GM06990 (cell line): ENCODE results near the gene RBM10.

Experiments used
- DNase-seq: peaks from one replicate; pipeline ENCODE4 v3.0.0-alpha.2; 2011; ENCODE audit not compliant: insufficient read length; ENCODE audit errors: extremely low read depth
- H3K27me3 ChIP-seq: replicated peaks from 2 replicates; pipeline ENCODE4 v1.6.0; 2011; ENCODE audit warnings: low read length; ENCODE audit not compliant: control insufficient read depth, insufficient read depth
- H3K36me3 ChIP-seq: 2 replicates; pipeline ENCODE4 v1.5.1; 2011; ENCODE audit warnings: low read length; ENCODE audit not compliant: control insufficient read depth, insufficient read depth
- H3K4me3 ChIP-seq: replicated peaks from 2 replicates; pipeline ENCODE4 v1.5.1; 2011; ENCODE audit warnings: low read depth, mild to moderate bottlenecking, control low read depth, low read length
- TF ChIP-seq, protein P1 (sequence below): IDR thresholded peaks from 2 replicates; pipeline ENCODE4 v1.5.1; 2011; ENCODE audit warnings: low read length, control low read depth, mild to moderate bottlenecking, inconsistent platforms; ENCODE audit not compliant: insufficient read depth, poor library complexity, severe bottlenecking

RBM10 gene

DNA sequence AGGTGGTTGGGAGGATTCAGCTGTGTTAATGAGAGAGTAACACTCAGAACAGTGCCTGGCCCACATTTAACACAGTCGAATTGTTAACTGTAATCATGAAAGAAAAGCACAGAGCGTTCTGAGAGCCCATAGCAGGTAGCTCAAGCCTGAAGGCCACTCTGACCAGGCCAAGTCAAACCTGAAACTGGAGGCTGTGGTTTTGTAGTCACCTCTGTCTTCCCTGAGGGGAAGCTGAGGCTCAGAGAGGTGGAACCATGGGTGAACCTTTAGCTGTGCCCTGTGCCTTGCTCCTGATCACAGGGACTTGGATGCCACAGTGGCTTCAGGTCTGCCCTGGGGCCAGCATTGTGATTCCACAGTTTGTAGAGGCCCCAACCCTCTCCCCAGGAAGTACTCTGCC, 32.1 kb downstream of the RBM10 start:
- TF ChIP-seq, protein P1, sequence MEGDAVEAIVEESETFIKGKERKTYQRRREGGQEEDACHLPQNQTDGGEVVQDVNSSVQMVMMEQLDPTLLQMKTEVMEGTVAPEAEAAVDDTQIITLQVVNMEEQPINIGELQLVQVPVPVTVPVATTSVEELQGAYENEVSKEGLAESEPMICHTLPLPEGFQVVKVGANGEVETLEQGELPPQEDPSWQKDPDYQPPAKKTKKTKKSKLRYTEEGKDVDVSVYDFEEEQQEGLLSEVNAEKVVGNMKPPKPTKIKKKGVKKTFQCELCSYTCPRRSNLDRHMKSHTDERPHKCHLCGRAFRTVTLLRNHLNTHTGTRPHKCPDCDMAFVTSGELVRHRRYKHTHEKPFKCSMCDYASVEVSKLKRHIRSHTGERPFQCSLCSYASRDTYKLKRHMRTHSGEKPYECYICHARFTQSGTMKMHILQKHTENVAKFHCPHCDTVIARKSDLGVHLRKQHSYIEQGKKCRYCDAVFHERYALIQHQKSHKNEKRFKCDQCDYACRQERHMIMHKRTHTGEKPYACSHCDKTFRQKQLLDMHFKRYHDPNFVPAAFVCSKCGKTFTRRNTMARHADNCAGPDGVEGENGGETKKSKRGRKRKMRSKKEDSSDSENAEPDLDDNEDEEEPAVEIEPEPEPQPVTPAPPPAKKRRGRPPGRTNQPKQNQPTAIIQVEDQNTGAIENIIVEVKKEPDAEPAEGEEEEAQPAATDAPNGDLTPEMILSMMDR: no peak
- H3K36me3 ChIP-seq: peaks cover 11% of the 10 kb centered on the region
- no peaks in the 10 kb centered on the region; the same call in 1 of the 2 replicates for H3K27me3 ChIP-seq
- H3K4me3 ChIP-seq: no peak overlapping the region
- DNase-seq: no peak

DNA sequence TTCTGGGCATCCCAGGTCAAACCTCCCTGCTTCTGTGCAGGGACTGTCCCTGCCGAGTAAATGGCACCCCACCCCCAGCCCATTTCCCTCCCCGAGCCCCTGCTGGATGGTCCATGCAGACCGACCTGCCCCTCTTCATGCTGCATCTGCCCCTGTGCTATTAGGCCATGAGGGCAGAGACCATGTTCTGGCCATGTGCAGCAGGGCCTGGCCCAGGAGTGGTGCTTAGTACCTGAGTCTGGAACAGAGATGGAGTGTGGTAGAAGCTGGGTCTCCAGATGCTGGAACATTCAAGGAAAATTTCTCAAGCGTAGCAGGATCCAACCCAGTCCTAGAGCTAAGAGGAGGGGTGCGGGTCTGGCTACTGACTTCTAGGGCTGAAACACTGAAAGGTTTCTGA, 33.3 kb downstream of the RBM10 start:
- H3K27me3 ChIP-seq: no peaks in the 10 kb centered on the region; the same call in 1 of the 2 replicates
- no peak overlapping the region for H3K4me3 ChIP-seq
- peaks cover 11% of the 10 kb centered on the region for H3K36me3 ChIP-seq
- TF ChIP-seq, protein P1: no peak
- DNase-seq: no peak

DNA sequence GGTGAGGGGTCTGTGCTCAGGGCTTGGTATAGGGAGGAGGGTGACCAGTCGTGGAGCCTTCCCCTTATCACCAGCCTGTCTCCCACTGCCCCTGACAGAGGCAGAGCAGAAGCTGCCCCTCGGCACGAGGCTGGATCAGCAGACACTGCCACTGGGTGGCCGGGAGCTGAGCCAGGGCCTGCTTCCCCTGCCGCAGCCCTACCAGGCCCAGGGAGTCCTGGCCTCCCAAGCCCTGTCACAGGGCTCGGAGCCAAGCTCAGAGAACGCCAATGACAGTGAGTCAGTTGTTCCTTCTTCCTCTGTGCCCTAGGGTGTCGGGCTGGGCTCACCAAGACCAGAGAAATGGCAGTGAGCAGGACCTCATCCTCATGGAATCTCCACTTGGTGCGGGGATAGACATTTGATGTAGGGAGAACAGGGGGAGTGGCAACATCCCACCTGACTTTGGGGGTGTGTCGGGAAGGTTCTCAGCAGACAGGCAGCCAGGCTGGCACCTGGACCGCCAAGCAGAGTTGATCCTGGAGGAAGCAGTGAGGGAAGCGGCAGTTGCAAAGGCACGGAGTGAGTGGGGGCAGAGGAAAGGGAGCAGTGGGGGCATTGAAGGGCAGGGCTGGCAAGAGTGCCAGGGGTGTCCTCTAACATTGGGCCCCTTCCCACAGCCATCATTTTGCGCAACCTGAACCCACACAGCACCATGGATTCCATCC, 34.4 kb downstream of the RBM10 start:
- Histone ChIP-seq H3K36me3 (peaks cover 11% of the 10 kb centered on the region), H3K27me3 (no peaks in the 10 kb centered on the region; the same call in 1 of the 2 replicates), H3K4me3 (no peak overlapping the region)
- TF ChIP-seq, protein P1: no peak
- DNase-seq: no peak

DNA sequence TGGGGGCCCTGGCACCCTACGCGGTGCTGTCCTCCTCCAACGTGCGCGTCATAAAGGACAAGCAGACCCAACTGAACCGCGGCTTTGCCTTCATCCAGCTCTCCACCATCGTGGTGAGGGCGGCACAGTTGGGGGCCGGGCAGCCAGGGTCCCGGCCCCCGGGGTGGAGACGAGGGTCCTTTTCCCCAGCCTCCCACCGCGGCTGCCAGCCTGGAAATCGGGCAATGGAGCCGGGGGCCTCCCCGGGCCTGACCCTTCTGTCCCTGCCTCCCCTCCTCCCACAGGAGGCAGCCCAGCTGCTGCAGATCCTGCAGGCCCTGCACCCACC, 34.9 kb downstream of the RBM10 start:
- H3K27me3 ChIP-seq: no peaks in the 10 kb centered on the region; the same call in 1 of the 2 replicates
- TF ChIP-seq, protein P1: no peak
- no peak for DNase-seq
- H3K4me3 ChIP-seq: no peak overlapping the region
- H3K36me3 ChIP-seq: peaks cover 13% of the 10 kb centered on the region

DNA sequence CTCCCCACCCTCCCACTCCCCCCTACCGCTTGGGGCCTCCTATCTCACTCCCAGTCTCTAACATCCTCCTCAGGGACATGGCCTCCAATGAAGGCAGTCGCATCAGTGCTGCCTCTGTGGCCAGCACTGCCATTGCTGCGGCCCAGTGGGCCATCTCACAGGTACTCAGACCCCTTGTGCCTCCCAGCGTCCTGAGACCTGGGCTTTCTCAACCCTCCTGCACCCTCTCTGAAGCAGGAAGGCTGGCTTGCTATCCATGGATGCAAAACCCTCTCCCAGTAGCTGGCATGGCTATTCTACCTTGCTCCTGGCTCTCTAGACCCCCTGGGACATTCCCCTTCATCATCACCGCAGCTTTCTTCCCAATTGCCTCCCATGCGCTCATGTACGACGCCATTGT, 35.3 kb downstream of the RBM10 start:
- DNase-seq: no peak
- peaks cover 12% of the 10 kb centered on the region for H3K36me3 ChIP-seq
- TF ChIP-seq, protein P1: no peak
- H3K4me3 ChIP-seq: no peak overlapping the region
- no peaks in the 10 kb centered on the region; the same call in 1 of the 2 replicates for H3K27me3 ChIP-seq

DNA sequence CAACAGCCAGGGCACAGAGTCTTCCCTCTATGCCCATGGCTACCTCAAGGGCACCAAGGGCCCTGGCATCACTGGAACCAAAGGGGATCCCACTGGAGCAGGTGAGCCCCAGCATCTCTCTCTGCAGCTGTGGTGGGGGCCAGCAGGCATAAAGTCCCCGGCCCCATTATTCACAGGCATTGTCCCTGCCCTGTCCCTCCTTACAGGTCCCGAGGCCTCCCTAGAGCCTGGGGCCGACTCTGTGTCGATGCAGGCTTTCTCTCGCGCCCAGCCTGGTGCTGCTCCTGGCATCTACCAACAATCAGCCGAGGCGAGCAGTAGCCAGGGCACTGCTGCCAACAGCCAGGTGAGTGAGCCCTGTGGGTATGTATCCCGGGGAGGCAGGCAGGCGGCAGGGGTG, 36.3 kb downstream of the RBM10 start:
- H3K36me3 ChIP-seq: peaks cover 15% of the 10 kb centered on the region
- no peaks in the 10 kb centered on the region; the same call in 1 of the 2 replicates for H3K27me3 ChIP-seq

More for the DNA sequence above, 36.3 kb downstream of the RBM10 start:
- TF ChIP-seq, protein P1: no peak
- no peak overlapping the region for H3K4me3 ChIP-seq
- DNase-seq: no peak
